Measurements from ENCODE around the gene CD74.

- TF ChIP-seq SIN3A (IDR thresholded peaks at IDR 0.05; ENCODE audit: low read depth, low read length) (no peak), KDM1A (IDR thresholded peaks at IDR 0.05; ENCODE audit: borderline replicate concordance) (no peak), TCF12 (IDR thresholded peaks at IDR 0.05; ENCODE audit: low read depth, low read length) (no peak), CREM (IDR thresholded peaks at IDR 0.05; ENCODE audit: low read depth) (no peak)
Measured at GRCh38 chr5:150401076-150401375, 11.7 kb downstream of the CD74 start.

Measured in GM12878 (cell line).